Fibroblast of skin of left quadriceps (primary cell): Measurements from ENCODE around the gene TOLLIP.
A peak's percentile ranks its signal among the peaks of the same experiment; 100 is the strongest.
"Not testable (repeated sequence)": the region's sequence is repeated elsewhere in the genome, so short reads cannot be mapped to it uniquely, and the experiment has no call there.

ENCODE experiments used
- DNase-seq, 2 experiments: peaks; one replicate each; pipeline ENCODE4 v3.0.0-alpha.2; 2013; ENCODE audit warnings: low read depth in 2 of 2

The TOLLIP gene

DNA sequence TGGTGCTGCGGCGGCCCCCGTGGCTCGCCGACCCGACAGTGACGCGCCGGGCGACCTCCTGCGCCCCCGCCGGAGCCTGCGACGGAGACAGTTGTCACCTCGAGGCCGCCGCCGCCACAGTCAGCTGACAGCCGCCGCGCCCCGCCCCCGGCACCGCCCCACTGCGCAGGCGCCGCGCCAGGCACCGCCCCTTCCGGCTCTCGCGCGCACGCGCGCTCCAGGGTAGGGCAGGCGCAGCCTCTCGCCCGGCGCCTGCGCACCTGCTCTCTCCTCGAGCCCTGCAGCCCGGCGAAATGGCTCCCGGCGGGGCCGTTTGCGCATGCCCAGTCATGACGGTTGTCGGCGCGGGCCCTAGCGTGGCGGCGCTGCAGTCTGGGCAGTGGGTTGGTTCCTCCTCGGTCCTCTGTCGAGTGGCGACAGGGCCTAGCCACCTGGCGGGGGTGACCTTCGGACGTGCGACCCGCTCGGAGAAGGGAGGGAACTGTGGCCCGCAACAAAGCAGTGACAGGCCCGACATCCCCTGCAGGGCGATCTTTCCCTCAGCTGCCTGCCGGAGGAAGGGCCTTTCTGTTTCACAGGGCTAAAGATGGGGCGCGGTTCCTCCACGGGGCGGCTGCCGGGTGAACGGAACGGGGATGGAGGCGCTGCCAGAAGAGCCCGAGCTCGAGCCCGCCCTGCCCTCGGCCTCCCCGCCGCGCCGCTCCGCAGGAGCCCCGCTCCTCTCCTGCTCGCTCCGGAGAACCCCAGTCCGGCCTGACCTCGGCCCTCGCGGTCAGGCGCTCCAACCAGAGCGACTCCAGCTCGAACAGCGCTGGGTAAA lies at the start of gene TOLLIP:
Gene TOLLIP, minus strand, starts transcription at position 135 of the 820 bp plus-strand sequence. Its CDS starts 134 bp downstream, at position 1.
- peak; percentile 83 for DNase-seq

DNA sequence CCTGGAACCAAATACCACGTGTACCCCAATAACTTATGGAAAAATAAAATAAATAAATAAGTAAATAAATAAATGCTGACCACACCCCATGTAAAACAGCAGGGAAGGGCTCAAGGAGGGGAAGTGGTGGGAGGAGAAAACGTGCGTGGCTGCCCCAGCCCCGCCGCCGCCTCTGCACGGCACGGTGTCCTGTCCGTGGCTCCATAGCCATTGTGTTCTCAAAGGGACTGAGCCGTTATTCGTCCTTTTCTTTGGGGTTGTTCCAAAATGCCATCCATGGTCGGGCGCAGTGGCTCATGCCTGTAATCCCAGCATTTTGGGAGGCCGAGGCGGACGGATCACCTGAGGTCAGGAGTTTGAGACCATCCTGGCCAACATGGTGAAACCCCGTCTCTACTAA lies 49.5 kb upstream of the TOLLIP start:
- DNase-seq, result not testable (repeated sequence)

- DNase-seq, result no peak
These were observed 48.9 kb upstream of the TOLLIP start for GRCh38 chr11:1358286-1358685.

DNA sequence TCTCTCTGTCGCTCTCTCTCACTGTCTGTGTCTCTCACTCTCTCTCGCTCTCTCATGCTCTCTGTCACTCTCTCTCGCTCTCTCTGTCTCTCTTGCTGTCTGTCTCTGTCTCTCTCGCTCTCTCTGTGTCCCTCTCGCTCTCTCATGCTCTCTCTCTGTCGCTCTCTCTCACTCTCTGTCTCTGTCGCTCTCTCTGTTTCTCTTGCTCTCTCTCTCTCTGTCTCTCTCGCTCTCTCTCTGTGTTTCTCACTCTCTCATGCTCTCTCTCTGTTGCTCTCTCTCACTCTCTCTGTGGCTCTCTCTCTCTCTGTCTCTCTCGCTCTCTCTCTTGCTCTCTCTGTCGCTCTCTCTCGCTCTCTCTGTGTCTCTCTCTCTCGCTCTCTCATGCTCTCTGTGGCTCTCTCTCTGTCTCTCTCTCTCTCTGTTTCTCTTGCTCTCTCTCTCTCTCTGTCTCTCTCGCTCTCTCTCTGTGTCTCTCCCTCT lies 47.1 kb upstream of the TOLLIP start:
- DNase-seq, result no peak

DNA sequence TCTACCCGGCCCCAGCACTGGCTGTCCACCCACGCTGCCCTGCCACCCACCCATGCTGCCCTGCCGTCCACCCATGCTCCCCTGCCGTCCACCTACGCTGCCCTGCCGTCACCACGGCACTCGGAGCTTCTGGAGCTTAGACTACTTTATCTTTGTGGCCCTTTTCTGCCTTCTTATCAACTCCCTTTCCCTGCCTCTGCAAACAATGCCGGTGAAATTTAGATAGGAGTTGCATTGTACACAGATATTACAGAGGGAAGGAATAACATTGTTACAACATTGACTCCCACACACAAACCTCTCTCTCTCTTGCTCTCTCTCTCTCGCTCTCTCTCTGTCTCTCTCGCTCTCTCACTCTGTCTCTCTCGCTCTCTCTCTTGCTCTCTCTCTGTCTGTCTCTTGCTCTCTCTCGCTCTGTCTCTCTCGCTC lies 46.6 kb upstream of the TOLLIP start:
- no peak for DNase-seq

- no peak for DNase-seq
These were observed 44.9 kb upstream of the TOLLIP start for GRCh38 chr11:1354125-1354938.

DNA sequence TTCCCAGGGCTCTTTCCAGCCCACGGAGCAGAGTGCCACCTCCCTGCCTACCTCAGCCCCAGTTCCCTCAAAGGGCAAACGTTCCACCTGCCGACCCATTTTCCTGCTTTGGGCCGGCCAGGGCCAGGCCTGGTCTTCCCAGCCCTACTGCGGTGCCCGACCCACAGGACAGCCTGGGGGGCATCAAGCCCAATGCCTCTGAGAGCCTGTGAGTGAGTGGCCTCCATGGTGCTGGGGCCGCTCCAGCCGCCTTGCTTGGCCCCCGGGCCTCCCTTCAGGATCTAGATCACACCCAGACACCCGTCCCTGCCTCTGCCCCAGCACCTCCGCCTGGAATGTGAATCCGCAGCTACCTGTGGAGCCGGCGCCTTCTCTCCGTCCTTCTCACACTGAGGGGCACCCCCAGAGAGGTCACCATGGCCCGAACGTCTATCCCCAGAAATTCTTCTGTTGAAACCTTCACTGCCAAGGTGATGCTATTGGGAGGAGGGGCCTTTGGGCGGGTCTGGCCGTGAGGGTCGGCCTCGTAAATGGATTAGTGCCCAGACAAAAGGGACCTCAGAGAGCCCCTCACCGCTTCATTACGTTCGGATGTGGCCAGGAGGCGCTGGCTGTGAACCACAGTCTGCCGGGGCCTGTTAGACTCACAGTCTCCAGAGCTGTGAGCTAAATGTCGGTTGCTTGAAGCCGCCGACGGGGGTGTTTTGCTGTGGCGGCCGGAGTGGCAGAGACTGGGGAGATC lies 44.1 kb upstream of the TOLLIP start:
- no peak for DNase-seq

GRCh38 chr11:1352696-1353382 lies 43.4 kb upstream of the TOLLIP start:
- DNase-seq, result no peak

GRCh38 chr11:1351278-1351937 lies 42.0 kb upstream of the TOLLIP start:
- DNase-seq, result no peak

DNA sequence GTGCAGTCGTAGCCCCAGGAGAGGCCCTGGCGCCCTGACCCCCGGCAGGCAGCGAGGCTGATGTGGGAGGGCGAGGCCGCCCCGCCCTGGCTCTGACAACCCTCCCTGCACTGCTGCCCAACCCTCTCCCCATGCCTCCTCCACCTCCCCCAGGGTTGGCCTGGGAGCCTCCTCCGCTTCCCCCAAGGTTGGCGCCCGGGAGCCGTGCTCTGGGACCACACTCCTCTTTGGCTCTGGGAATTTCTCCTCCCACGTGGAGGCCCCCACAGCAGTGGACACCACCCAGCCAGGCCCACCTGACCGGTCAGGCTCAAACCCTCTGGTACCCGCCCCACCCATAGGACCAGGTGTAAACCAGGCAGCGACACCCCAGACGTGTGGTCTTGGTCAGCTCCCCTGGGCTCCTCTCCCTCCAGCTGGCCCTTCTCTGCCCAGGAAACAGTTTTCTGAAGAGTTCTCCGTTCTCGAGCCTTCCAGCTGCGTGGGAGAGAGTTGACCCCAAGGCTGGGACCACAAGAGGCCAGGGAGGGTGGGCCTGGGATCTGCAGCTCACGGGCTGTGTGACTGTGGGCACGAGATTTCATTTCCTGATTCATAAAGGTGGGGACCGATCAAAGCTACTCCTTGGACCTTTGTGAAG lies 40.8 kb upstream of the TOLLIP start:
- no peak for DNase-seq

DNA sequence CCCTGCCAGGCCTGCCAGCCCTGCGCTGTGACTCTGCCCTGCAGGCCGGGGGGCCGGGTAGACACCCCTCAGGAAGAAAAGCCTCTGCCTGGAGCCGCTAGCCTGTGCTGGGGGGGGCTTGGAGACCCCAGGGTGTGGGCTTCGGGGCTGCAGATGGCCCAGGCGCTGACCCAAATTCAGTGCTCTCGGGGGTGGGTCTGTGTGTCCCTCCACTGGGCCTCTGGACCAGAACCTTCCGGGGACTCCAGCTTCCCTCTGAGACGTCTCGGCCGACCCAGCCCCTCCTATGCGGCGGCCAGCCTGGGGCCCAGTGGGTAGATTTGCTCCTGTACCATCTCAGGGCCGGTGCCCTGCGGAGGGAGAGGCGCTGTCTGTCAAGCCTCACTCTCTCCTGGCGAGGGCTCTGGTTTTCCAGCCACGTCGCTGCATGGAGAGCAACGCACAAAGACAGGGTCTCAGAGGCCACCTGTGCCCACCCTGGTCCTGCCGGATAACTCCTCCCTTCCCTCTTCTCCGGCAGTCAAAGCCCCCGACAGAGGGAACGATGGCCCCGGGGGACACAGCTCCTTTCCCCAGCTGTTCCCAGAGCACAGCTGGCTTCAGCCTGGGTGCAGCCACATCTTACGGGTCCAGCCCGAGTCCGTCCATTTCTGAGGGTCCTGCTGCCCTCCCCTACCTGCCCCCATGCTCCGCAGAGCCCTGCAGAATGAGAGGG lies 40.1 kb upstream of the TOLLIP start:
- no peak for DNase-seq

- no peak for DNase-seq
These were observed 39.4 kb upstream of the TOLLIP start for GRCh38 chr11:1348796-1349326.

DNA sequence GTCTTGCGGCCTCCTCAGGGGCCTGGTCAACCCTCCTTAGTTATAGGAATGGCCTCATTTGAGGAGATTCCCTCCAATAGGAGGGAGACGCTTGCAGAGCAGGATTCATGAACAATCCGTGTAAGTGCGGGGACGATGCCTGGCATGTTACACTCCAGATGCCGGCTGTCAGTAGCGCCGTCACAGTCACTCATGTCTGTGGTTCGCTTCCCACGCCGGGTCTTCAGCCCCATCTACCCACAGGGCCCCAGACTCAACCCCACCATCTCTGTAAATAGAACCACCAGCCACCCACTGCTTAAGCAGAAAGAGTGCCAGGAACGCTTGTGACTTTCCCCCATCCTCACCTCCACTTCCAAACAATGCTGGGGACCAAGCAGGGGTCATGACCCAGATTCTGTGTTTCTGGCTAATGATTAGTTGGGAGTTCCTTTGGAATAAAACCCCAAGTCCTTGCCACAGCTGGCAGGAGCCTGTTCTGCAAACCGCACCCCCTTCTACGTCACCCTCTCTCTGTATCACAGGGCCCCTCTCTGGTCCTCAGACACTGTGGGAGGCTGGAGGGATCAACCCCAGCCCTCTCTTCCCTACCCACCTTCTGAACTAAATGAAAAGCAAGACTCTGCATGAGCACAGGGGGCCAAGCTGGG lies 38.8 kb upstream of the TOLLIP start:
- DNase-seq, result no peak

- DNase-seq, result not testable (repeated sequence)
These were observed 38.1 kb upstream of the TOLLIP start for GRCh38 chr11:1347411-1347999.

DNA sequence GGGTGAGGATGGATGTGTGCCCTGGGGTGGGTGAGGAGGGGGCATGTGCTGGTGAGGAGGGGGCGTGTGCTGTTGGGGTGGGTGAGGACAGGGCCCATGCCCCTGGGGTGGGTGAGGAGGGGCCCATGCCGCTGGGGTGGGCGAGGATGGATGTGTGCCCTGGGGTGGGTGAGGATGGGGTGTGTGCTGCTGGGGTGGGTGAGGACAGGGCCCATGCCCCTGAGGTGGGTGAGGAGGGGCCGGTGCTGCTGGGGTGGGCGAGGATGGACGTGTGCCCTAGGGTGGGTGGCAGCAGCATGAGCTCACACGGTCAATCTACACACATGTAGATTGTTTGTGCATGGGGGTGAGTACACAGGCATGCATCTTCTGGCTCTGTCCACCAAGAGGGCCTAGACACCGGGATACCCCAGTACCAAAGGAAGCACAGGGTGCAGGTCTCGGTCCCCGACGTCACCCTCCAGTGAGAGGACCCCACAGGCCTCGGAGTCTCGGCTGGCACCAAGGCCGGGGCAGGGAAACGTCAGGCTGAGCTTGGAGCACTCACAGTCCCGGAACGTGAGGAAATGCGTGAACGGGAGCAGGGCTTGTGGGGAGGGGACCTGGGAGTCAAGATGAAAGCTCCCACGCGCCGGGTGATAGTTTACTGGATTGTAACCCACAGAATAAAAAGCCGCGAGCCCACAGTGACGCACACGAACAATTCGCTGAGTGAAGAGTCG lies 37.4 kb upstream of the TOLLIP start:
- DNase-seq, result no peak

GRCh38 chr11:1345737-1346513 lies 36.5 kb upstream of the TOLLIP start:
- no peak for DNase-seq

DNA sequence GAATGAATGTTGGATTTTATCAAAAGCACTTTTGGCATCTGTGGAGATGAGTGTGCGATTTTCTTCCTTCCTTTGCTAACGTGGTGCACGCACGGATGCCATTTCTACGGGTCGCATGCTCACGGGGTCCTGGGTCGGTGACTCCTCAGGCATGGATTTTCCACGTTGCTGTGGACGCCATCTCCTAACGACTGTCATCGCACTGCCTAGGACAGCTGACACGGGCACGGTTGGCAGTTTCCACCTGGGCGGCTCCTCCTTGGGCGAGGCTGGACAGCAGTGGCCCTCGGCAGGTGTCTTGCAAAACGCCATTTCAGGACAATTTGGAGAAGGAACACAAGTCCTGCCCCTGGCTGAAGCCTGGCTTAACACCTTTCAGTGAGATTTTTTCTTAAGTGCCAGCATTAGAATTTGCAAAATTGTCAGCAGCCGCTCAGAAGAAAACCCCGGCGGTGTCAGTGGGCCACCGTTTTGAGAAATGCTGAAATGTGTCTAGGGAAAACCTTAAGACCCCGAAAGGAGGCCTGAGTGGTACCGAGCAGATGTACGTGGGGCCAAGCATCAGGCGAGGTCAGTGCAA lies 34.7 kb upstream of the TOLLIP start:
- DNase-seq, result no peak
